DMS153 (cell line): Measurements from ENCODE around the gene CDK5RAP1.
"Not testable (repeated sequence)": the region's sequence is repeated elsewhere in the genome, so short reads cannot be mapped to it uniquely, and the experiment has no call there.

Source experiments
- DNase-seq: peaks from one replicate; lab custom pipeline; 2025; lab: John Stamatoyannopoulos, UW

The CDK5RAP1 gene

DNA sequence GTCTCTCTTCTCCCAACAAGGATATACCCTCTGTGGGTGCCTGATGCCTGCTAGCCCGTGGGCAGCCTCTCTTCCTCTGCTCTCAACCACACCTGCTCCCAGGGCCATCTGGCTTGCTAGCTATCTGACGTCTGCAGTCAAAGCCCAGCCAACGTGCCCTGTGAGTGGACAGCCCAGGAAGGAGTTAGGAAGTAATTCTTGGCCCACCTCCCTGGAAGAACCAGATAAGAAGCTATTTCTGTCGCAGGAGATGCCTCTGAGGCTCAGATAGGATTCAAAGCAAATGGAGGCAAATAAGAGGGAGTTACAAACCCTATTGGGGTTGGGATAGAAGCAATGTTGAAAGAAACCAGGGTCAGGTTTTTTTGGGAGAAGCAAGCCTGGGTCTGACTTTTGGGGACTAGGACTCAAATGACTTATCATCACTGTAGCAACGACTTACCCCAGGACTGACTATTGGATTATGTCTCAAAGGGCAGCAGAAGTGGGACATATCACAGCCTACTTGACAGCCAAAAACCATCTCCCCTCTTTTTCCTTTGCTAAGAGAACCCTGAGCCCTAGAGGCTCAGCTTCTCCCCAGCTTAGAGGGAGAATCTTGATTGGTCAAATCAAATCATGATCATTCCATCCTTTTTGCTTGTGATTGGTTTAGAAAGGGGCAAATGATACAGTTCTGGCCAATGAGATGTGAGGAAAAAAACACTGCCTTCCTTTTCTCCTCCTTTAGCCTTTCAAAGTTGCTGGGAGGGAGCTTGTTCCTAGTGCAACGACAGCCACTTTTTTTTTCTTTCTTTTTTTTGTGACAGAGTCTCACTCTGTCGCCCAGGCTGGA lies 18.0 kb upstream of the CDK5RAP1 start:
- no peak for DNase-seq

DNA sequence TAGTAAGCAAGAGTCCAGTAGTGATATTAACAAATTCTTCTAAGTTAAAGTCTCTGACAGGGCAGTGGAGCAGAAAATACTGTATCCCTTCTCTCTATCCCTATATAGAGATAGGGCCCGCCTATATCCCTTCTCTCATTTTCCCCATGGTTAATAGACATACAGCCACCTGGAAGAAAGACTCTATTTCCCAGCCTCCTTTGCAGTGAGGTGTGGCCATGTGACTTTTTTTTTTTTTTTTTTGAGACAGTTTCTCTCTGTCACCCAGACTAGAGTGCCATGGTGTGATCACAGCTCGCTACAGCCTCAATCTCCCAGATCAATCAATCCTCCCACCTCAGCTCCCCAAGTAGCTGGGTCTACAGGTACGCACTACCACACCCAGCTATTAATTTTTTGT lies 16.7 kb upstream of the CDK5RAP1 start:
- no peak for DNase-seq

GRCh38 chr20:33415948-33416347 lies 14.6 kb upstream of the CDK5RAP1 start:
- no peak for DNase-seq

- no peak for DNase-seq
Observed at GRCh38 chr20:33412484-33412838, 11.1 kb upstream of the CDK5RAP1 start.

DNA sequence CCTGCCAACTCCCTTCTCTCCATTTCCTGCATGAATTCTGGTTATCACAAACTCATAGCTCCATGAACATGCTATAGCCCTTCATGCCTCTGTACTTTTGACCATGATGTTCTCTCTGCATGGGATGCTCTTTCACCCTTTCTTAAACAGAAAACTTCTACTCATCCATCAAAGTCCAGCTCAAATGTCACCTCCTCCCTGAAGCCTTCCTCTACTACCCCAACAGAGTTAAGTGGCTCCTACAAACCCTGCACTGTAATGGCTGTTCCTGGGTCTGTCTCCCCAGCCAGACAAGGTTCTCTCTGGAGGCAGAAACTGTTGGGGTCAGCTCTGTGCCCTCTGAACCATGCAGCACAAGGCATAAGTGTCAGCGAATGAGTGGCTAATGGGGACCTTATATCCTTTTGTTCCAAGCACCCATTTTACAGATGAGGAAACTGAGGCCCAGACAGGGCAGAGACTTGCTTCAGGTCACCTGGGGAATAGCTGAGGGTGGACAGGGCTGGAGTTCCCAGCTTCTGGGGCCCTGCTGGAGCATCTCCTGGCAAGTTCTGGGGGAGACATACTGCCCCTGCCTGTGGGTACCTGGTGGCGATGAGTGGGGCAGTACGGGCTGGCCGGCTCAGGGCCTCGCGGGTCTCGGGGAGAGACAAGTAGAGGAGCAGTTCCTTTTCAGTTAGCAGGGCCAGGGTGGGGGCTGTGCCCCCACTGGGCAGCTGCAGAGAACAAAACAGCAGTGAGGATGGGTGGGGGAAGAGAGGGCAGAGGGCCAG lies 10.6 kb upstream of the CDK5RAP1 start:
- DNase-seq, result no peak

- no peak for DNase-seq
Observed at GRCh38 chr20:33411242-33411641, 9.9 kb upstream of the CDK5RAP1 start.

DNA sequence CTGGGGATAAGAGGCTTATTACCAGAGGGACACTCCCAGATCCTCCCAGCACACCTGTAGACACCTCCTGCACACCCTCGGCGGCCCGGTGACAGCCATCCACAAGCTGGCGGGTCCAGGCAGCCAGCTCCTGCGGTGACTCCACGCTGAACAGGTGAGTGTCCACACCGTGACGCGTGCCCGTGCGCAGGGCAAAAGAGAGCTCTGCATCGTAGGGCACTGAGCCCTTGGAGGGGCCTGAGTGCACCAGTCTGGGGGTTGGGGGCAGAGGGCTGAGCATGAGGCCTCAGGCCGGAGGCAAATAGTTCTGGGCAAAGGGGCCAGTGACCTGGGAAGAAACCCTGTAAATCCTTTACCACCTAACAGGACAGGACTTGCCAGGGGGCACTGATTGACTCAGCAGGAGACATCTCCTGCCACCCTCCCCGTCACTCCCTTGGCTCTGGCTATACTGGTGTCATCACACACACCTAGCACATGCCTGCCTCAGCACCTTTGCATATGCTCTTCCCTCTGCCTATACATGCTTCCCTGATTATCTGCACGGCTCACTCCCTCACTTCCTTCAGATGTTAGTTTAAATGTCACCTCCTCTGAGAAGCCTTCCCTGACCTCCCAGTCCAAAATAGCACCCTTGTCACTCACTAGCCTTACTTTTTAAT lies 8.9 kb upstream of the CDK5RAP1 start:
- no peak for DNase-seq

- DNase-seq, result no peak
Observed at GRCh38 chr20:33408716-33409654, 7.7 kb upstream of the CDK5RAP1 start.

GRCh38 chr20:33408313-33408712 lies 7.0 kb upstream of the CDK5RAP1 start:
- no peak for DNase-seq

- DNase-seq, result no peak
Observed at GRCh38 chr20:33407796-33408195, 6.5 kb upstream of the CDK5RAP1 start.

- no peak for DNase-seq
Observed at GRCh38 chr20:33407251-33407650, 5.9 kb upstream of the CDK5RAP1 start.

DNA sequence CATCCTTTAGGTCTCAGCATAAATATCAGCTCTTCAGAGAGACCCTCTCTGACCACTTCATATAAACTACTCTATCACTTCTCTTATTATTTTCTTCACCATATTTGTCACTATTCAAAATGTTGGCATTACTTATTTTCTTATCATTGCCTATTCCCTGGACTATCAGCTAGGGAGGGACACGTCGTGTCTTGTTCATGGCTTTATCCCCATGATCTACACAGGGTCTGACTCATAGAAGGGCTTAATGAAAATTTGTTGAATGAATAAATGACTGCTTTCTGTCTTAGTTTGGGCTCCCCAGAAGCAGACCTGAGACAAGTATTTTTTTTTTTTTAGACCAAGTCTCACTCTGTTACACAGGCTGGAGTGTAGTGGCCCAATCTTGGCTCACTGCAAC lies 3.0 kb upstream of the CDK5RAP1 start:
- no peak for DNase-seq

- DNase-seq, result no peak
Observed at GRCh38 chr20:33401921-33402369, 626 bp upstream of the CDK5RAP1 start.

- DNase-seq, result no peak
Observed at GRCh38 chr20:33400812-33401183, 521 bp downstream of the CDK5RAP1 start.

GRCh38 chr20:33399924-33400323 lies 1.4 kb downstream of the CDK5RAP1 start:
- no peak for DNase-seq

GRCh38 chr20:33394718-33395117 lies 6.6 kb downstream of the CDK5RAP1 start:
- no peak for DNase-seq

GRCh38 chr20:33393609-33394008 lies 7.7 kb downstream of the CDK5RAP1 start:
- no peak for DNase-seq

- DNase-seq, result no peak
Observed at GRCh38 chr20:33391722-33392415, 9.4 kb downstream of the CDK5RAP1 start.

DNA sequence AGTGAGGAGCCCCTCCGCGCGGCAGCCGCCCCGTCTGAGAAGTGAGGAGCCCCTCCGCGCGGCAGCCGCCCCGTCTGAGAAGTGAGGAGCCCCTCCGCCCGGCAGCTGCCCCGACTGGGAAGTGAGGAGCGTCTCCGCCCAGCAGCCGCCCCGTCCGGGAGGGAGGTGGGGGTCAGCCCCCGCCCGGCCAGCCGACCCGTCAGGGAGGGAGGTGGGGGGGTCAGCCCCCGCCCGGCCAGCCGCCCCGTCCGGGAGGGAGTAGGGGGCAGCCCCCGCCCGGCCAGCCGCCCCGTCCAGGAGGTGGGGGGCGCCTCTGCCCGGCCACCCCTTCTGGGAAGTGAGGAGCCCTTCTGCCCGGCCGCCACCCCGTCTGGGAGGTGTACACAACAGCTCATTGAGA lies 12.0 kb downstream of the CDK5RAP1 start:
- DNase-seq, result not testable (repeated sequence)

- DNase-seq, result no peak
Observed at GRCh38 chr20:33388268-33388667, 13.1 kb downstream of the CDK5RAP1 start.

DNA sequence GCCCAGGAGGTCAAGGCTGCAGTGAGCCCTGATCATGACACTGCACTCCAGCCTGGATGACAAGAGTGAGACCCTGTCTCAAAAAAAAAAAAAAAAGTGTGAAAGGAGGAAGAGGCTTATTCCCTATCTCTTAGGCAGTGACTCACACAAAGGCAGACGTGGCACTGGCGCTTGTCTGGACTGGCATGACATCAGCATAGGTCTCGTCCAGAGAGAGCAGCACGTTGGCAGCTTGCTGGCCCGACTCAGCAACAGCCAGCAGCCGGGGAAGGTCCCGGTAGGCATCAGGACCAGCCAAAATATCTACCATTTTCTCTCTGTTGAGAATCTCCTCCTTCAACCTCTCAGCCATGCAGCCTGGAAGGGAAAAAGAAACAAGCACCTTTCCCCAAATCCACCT lies 14.1 kb downstream of the CDK5RAP1 start:
- no peak for DNase-seq
